Measurements from ENCODE around the gene PIK3CD.
"Not testable (repeated sequence)": the region's sequence is repeated elsewhere in the genome, so short reads cannot be mapped to it uniquely, and the experiment has no call there.

The PIK3CD gene

DNA sequence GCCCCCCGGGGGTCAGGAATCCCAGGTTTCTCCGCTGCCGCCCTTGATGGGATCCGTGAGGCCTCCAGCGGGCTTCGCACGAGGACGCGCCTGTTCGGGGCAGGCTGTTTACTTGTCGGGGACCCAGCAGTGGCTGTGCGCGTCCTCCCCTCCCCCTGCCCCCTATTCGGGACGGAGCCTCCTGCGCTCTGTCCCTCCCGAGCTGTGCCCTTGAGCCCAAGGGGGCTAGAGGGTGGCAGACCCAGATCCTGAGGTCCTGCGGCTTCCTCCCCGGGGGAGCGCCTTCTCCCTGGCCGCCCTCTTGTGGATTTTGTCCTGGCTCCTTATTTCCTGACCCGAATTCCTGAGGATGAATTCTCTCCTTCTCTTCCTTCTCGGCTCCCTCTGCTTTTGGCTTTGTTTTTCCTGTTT lies 38.4 kb downstream of the PIK3CD start:
- no peak for DNase-seq (ENCODE audit: low read depth in 2 of 2)

DNA sequence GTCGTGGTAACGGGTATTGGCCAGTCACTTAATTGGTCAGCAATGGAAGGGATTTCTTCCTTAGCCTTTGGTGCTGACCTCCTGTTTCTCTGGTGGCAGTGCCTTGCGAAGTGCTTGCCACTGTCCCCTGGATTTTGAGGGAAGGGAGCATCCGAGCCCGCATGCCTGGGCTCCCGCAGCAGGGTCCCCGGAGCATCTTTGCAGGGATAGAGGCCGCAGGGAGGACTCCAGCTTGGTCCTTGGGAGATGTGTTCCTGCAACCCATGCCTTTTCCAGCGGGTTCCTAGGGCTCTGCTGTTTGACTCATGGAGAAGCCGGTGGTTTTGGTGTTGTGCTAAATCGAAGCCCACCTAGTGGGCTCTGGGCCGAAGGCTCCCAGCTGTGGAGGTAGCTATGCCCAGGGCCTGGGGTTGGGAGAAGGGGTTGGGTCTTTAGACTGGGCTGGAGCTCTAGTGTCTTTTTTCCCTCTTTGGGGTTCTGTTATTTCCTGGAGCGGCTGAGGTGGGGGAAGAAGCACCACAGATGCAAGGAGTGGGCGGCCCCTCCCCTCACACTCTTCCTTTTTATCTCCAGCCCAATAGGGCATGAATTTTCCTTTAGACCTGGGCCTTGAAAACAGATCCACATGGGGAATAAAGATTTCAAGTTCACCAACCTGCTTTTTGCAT lies 39.0 kb downstream of the PIK3CD start:
- DNase-seq (ENCODE audit: low read depth in 2 of 2): no peak

DNA sequence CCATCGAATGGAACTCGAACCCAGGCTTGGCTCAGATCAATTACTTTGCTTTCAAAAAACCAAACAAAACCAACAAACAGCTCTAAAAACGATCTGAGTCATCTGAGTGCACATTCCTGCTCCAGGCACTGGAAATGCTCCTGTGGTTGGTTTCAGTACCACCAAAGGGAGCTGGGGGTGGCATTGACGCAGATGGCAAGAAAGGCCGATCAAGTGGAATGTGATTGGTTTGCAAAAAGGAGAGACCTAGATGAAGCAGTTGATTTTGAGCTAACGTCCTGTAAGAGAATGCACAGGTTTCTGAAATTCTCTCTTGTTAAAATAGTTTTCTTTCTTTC lies 39.5 kb downstream of the PIK3CD start:
- DNase-seq (ENCODE audit: low read depth in 2 of 2): no peak

DNA sequence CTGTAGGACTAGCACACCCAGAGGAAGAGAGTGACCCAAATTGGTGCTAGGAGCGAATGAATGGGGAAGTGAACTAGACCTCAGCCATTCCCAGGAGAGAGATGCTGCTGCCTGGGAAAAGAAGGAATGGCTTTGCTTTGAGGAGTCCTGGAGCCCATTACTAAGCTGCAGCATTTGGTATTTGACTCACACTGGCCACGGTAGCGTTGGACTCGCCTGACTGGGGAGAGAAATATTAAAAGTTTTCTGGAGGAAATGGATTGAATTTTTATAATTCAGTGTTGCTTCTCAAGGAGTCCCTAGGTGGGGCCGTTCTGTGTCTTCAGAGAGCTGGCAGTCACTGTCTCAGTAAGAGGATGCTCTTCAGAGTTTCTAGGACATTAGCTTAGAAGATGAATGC lies 40.2 kb downstream of the PIK3CD start:
- no peak for DNase-seq (ENCODE audit: low read depth in 2 of 2)

DNA sequence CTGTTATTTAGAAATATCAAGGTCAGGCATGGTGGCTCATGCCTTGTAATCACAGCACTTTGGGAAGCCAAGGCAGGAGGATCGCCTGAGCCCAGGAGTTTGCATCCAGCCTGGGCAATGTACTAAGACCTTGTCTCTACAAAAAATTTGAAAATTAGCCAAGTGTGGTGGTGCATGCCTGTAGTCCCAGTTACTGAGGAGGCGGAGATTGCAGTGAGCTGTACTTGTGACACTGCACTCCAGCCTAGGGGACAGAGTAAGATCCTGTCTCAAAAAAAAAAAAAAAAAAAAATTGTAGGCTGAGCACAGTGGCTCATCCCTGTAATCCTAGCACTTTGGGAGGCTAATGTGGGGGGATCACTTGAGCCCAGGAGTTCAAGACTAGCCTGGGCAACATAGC lies 45.3 kb downstream of the PIK3CD start:
- no peak for DNase-seq (ENCODE audit: low read depth in 2 of 2)

DNA sequence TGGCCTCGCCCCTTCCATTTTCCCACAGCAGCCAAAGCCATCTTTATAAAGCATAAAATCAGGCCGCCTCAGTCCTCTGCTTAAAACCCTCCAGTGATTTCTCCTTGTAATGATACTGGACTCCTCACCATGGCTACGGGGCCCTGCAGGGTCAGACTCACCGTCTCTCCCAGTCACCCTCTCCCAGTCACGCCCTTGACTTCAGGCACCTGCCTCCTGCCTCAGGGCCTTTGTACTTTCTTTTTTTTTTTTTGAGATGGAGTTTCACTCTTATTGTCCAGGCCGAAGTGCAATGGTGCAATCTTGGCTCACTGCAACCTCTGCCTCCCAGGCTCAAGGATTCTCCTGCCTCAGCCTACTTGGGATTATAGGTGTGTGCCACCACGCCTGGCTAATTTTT lies 47.8 kb downstream of the PIK3CD start:
- DNase-seq (ENCODE audit: low read depth in 2 of 2): no peak

DNA sequence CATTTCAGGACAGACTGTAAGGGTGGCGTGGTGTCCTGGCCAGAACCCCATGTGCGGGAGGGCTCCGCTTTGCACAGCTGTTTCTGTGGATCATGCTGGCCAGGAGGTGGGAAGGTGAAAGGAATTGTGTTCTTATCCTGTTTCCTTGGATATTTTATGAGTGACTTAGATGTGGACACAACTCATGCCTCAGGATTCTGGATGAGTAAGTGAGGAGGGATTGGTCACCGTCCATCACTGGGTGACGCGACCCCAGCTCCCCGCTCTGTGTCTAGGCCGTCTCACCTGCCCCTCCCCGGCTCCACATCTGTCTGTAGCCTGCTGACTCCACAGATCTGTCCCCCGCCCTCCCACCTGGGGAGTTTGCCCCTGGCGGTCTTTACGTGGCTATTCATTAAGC lies 48.8 kb downstream of the PIK3CD start:
- no peak for DNase-seq (ENCODE audit: low read depth in 2 of 2)

DNA sequence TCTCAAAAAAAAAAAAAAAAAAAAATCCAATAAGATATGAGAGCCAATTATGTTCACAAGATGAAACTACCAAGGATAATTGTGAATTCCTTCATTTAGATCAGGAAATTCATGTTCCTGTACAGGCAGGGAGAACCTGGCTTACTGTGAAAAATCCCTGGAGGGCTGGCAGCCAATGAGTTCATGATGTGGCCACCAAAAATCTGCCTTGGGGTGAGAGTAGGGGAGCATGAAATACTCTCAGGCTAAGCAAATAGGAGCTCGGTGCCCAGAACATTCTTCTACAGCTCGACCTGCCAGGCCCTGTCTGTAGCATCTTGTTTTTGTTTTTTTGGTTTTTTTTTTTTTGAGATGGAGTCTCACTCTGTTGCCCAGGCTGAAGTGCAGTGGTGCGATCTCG lies 50.1 kb downstream of the PIK3CD start:
- no peak for DNase-seq (ENCODE audit: low read depth in 2 of 2)

DNA sequence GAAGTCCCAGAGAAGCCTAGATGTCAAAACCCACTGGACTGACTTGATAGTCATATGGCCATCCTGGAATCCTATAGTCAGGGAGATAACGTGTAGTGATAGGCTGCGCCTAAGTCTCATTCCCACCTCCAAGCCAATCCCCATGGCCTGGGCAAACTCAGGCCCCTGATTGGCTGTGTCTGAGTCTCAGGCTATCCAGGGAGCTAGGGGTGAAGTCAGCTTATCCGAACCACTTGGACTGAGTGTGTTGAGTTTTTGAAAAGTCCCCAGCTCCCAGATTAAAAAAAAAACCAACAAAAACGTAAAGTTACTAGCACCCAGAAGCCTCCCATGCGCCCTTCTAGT lies 51.6 kb downstream of the PIK3CD start:
- DNase-seq (ENCODE audit: low read depth in 2 of 2): no peak

DNA sequence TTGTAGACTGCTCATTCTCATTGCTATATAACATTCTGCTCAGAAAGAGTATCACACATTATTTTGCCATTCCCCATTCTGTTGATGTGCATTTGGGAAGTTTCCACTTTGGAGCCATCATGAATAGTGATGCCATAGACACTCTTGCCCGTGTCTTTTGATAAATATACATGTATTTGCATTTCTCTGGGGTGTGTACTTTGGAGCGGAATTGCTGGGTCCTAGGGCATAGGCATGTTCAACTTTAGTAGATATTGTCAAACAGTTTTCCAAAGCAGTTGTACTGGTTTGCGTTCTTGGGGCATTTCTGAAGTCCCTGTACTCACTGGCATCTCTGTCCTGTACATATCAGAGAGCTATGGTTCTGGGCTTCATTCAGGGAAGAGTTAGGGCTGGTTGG lies 52.1 kb downstream of the PIK3CD start:
- no peak for DNase-seq (ENCODE audit: low read depth in 2 of 2)

DNA sequence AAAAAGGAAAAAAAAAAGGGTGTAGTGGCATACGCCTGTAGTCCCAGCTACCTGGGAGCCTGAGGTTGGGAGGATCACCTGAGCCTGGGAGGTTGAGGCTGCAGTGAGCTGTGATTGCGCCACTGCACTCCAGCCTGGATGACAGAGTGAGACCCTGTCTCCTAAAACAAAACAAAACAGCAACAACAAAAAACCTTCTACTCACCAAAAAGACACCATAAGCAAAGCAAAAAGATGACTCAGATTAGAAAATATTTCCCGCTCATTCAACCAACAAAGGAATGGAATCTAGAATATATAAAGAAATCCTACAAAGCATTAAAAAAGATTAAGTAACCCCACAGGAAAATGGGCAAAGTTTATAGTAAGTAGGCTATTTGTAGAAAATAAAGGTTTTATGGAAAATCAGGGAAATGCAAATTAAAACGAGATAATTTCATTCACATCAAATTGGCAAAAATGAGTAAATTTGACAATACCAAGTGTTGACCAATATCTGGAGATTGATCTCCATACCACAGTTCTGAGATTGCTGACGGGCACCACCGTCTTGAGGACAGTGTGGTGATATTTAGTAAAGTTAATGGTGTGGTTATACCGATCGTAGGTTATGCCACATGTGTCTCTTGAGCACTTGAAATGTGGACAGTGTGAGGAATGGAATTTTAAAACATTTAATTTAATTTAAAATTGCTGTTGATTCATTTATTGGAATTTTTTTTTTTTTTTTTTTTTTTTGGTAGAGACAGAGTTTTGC lies 54.0 kb downstream of the PIK3CD start:
- no peak for DNase-seq (ENCODE audit: low read depth in 2 of 2)

DNA sequence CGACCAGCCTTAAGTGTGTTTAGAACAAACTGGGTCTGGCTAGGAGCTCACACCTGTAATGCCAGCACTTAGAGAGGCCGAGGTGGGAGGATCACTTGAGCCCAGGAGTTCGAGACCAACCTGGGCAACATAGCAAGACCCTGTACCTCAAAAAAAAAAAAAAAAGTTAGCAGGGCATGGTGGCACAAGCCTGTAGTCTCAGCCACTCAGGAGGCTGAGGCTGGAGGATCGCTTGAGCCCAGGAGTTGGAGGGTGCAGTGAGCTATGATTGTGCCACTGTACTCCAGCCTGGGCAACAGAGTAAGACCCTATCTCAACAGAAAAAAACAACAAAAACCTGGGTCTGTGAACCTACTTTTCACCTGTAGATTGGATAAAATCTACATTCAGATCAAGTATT lies 54.6 kb downstream of the PIK3CD start:
- DNase-seq (ENCODE audit: low read depth in 2 of 2): no peak

DNA sequence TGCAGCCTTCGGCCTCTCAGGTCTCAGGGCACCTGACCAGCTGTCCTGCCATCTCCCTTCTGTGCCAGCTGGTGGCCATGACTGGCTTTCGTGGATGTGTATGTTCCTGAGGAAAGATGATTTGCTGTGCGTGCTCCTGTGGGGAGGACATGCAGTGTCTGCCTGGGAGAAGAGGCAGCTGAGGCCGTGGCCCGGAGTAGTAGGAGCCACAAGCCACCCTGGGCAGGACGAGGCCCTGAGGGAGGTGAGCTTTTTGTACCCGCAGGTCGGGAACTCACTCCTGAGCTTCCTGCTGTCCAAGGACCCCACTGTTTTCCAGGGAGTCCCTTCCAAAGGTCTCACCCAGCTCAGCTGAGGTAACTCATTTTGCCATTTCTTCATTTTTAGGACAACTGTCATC lies 58.5 kb downstream of the PIK3CD start:
- no peak for DNase-seq (ENCODE audit: low read depth in 2 of 2)

DNA sequence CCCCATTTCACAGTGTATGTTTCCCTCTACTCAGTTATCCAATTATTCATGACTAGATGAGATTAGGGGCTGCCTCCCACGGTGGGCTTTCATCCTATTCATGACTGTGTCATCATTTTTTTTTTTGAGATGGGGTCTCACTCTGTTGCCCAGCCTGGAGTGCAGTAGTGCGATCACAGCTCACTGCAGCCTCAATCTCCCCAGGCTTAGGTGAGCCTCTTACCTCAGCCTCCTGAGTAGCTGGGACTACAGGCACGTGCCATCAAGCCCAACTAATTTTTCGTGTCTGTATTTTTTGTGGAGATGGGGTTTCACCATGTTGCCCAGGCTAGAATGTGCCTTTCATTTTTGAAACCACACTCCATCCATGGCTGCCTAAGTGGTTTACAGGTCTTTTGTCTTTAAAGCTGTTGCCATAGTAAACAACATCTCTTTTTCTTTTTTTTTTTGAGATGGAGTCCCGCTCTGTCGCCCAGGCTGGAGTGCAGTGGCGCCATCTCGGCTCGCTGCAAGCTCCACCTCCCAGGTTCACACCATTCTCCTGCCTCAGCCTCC lies 60.0 kb downstream of the PIK3CD start:
- DNase-seq (ENCODE audit: low read depth in 2 of 2): no peak

DNA sequence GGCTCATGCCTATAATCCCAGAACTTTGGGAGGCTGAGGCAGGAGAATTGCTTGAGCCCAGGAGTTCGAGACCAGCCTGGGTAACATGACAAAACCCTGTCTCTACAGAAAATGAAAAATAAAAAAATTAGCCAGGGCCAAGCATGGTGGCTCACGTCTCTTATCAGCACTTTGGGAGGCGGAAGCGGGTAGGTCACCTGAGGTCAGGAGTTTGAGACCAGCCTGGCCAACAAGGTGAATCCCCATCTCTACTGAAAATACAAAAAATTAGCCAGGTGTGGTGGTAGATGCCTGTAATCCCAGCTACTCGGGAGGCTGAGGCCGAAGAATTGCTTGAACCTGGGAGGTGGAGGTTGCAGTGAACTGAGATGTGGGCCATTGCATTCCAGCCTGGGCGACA lies 61.2 kb downstream of the PIK3CD start:
- DNase-seq (ENCODE audit: low read depth in 2 of 2): not testable (repeated sequence)

DNA sequence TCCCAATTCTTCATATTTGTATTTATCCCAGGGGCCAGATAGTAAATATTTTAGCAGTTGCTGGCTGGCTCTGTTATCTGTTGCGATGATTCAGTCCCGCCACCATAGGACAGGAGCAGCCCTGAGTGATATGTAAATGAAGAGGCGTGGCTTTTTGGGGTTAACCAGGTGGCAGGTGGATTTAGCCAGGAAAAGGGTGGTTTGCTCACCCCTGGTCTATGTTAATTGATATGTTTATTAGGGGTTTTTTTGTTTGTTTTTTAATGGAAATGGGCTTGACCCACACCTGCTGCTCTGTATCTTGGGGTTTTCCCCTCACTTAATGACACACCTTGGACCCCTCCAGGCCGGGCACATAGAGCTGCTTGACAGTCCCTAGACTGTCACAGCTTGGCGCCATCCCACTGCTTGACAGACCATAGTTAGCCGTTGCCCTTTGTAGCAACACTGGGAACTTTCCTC lies 62.8 kb downstream of the PIK3CD start:
- no peak for DNase-seq (ENCODE audit: low read depth in 2 of 2)

DNA sequence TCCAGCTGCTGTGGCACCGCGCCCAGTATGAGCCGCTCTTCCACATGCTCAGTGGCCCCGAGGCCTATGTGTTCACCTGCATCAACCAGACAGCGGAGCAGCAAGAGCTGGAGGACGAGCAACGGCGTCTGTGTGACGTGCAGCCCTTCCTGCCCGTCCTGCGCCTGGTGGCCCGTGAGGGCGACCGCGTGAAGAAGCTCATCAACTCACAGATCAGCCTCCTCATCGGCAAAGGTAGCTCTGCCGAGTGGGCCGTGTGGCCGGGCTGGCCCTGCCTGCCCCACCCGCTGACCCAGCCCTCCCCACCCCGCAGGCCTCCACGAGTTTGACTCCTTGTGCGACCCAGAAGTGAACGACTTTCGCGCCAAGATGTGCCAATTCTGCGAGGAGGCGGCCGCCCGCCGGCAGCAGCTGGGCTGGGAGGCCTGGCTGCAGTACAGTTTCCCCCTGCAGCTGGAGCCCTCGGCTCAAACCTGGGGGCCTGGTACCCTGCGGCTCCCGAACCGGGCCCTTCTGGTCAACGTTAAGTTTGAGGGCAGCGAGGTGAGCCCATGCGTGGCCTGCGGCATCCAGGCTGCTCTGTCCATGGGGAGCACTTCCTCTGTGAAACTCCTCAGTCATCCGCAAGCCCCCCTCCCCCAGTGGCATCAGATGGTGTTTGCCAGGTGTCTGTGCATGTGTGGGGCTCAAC lies 64.2 kb downstream of the PIK3CD start:
- DNase-seq (ENCODE audit: low read depth in 2 of 2): no peak

DNA sequence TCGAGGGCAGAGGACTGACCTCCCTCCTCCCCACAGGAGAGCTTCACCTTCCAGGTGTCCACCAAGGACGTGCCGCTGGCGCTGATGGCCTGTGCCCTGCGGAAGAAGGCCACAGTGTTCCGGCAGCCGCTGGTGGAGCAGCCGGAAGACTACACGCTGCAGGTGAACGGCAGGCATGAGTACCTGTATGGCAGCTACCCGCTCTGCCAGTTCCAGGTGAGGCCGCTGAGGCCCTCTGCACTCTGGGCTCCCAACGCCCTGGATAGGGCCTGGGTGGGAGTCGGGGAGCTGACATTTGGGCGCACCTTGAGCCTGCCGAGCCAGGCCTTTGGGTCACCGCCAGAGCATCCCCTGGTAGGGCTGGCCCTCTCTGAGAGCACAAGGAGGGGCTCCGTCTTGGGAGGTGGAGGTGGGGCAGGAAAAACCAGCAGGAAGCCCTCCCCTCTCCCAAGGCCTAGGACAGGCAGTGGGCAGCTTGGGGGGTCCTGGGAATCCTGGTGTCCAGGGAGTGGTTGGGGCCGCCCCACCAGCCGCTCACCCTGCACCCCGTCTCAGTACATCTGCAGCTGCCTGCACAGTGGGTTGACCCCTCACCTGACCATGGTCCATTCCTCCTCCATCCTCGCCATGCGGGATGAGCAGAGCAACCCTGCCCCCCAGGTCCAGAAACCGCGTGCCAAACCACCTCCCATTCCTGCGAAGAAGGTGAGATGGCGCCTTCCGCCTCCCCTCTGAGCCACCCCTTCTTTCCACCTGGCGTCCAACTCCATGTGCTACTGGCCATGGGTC lies 65.1 kb downstream of the PIK3CD start:
- no peak for DNase-seq (ENCODE audit: low read depth in 2 of 2)

DNA sequence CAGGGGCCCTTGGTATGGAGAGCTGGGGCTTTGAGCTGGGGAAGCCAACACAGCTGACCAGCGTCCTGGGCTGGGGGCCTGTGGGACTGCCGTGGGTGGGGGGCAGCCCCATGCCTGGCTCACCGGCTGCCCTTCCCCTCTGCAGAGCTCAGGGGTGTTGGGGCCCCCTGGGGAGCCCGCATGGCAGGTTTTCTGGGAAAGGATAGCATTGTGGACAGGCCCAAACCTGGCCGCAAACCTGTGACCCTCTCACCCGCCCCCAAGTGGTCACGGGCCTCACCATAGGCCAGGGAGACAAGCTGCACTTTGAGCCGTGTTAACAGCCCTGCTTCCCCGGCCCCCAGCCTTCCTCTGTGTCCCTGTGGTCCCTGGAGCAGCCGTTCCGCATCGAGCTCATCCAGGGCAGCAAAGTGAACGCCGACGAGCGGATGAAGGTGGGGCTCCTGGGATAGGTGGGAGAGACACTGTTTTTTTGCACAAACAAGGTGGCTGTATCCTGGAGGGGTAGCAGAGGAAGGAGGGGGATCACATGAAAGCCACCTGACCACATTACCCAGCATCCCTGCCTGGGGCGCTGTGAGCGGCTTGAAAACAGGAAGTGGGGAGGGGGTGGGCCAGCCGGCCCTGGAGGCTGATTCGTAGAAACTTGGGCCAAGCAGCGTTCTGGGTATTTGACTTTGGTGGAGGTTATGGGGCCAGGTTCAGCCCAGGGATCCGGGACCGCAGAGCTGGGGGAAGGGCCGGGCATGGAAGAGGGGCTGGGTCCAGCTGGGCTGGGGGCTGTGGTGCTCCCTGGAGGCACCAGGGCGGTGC lies 65.9 kb downstream of the PIK3CD start:
- DNase-seq (ENCODE audit: low read depth in 2 of 2): peak; percentile 68 to 72

DNA sequence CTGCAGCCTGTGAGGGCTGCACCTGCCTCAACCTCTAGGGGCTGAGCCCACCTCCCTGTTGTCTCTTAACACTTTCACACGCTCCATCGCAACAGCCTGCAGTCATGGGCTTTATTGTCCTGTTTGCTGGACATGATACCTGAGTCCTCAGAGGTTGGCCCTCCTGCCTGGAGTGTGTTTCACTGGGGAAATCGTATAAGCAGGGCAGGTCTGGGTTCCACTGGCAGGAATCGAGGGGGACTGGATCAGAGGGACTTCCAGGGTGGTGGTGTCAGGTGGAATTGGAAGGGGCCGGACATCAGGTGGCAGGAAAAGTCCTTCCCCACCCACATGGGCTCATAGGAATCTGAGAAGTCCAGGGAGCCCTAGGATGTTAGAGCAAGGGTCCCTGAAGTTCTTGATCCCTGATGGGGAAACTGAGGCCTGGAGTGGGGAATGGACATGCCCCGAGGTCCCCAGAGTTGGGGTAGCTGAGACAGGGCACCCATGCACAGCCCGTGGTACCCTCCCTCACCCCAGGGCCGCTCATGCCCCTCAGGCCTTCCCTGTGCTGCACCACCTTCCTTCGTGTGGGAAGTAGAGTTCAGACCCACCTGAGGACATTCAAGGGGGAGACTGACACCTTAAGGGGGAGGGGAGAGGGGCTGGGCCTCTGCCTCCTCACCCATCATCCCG lies 66.6 kb downstream of the PIK3CD start:
- no peak for DNase-seq (ENCODE audit: low read depth in 2 of 2)

Measured in activated CD8-positive, alpha-beta memory T cell treated with anti-CD3 and anti-CD28 coated beads for 4 hours (primary cell).